Heart right ventricle (tissue), 16 donors: ENCODE data around the gene TSPAN7. TPM values are rescaled to one million over a fixed set of nuclear protein-coding genes. Genes with fewer than 3 reads are reported as not detected.

Experiments used
- ATAC-seq, 8 donors: fragments of 200-7000 bp; cut with Tn5 transposase; one replicate each; pipeline ENCODE4 v1.9.1; 2020; ENCODE audit warnings: mild to moderate bottlenecking in 8 of 8, moderate library complexity in 8 of 8, moderate number of reproducible peaks in 1 of 8
- DNase-seq, 2 donors: peaks; one replicate each; pipeline ENCODE4 v3.0.0-alpha.2; 2020
- H3K27ac ChIP-seq, 10 donors: fragments of 200-600 bp; sonication (generic) in 2 of 10; one replicate each; pipeline versions ENCODE4 v1.5.0 to v1.8.0; 2020 to 2022; ENCODE audit warnings: mild to moderate bottlenecking in 3 of 10
- H3K27me3 ChIP-seq, 7 donors: fragments of 200-600 bp; one replicate each; pipeline ENCODE4 v1.8.0; 2021 to 2022; ENCODE audit warnings: mild to moderate bottlenecking in 2 of 7
- H3K36me3 ChIP-seq, 9 donors: fragments of 200-600 bp; sonication (generic) in 1 of 9; one replicate each; pipeline versions ENCODE4 v1.5.0 to v1.8.0; 2020 to 2022; ENCODE audit warnings: mild to moderate bottlenecking in 2 of 9
- H3K4me1 ChIP-seq, 9 donors: fragments of 200-600 bp; sonication (generic) in 1 of 9; one replicate each; pipeline versions ENCODE4 v1.5.0 to v1.8.0; 2020 to 2022; ENCODE audit warnings: mild to moderate bottlenecking in 4 of 9
- H3K4me3 ChIP-seq, 10 donors: fragments of 200-600 bp; sonication (generic) in 2 of 10; one replicate each; pipeline versions ENCODE4 v1.5.0 to v1.8.0; 2020 to 2022; ENCODE audit warnings: mild to moderate bottlenecking in 7 of 10, moderate library complexity in 2 of 10
- H3K9me3 ChIP-seq, 11 donors: fragments of 200-600 bp in 10 of 11; sonication (generic) in 2 of 11; one replicate each; pipeline versions ENCODE4 v1.5.0 to v1.8.0; 2013 to 2022; ENCODE audit warnings: mild to moderate bottlenecking in 2 of 11, control low read depth in 1 of 11, moderate library complexity in 1 of 11
- WGBS, 2 donors: extraction: QIAGEN DNeasy Blood & Tissue Kit; methylation state at CpG; one replicate each; pipeline ENCODE4 v1.1.7; 2013; ENCODE audit warnings: inconsistent platforms in 1 of 2; 5-methylcytosine and 5-hydroxymethylcytosine counted together
- intact Hi-C, 10 donors: fragments of 100-400 bp; cut with DNase I; formaldehyde crosslinking; loops; one replicate each; pipeline versions ENCODE4 v1.11.1 to v1.14.2; 2022
- polyA plus RNA-seq, 2 donors: library from polyadenylated mRNA; stranded (reverse); fragments of 200-250 nt; gene quantifications; one replicate each; pipeline ENCODE4 v1.2.3, GENCODE V29; 2013
- total RNA-seq, 10 donors: library from RNA; stranded (reverse); fragmentation: NEBNext Ultra II Directional in 3 of 10; extraction: Animal tissue kit (Norgen Biotek cat#: 25700) in 3 of 10; gene quantifications; one replicate each; pipeline versions ENCODE4 v1.2.1 to v1.2.4, GENCODE V29; 2021 to 2023
- TF ChIP-seq, protein P1 (sequence below), 9 donors: fragments of 200-600 bp; sonication (generic) in 2 of 9; IDR thresholded peaks; one replicate each; pipeline versions ENCODE4 v1.5.0 to v1.8.0; 2021 to 2022; ENCODE audit warnings: antibody characterized with exemption in 9 of 9, mild to moderate bottlenecking in 5 of 9, moderate library complexity in 1 of 9
- donor health status: Arrhythmogenic right ventricular cardiomyopathy.
- donor health status: ischemic (EF 13 %, LVEDD 7.1; RV severe dilation, severe dysfunction).
- donor health status: healthy with polysubstance abuse.
- donor health status: DM: no; HTN: yes; CAD: no.
- donor health status: DM: no; HTN: no; CAD: no.
- donor health status: ischemic (EF 25% LVEDD 6.9; RV normal size, moderate dysfunction).
- donor health status: ischemic (EF 25% LVEDD 5.7; RV mildly dilated, moderate dysfunction).
- donor health status: healthy.
- donor health status: DM: yes; HTN: yes; CAD: no.
- donor health status: Ischemic cardiomyopathy.
- donor health status: ischemic (EF 35%, LVEDD 5.7; RV mildly dilated, moderate dysfunction).
- donor health status: nonischemic (EF 11% LVEDD 7.7; RV severe dilation, severe dysfunction).
- donor health status: DM: yes; HTN: yes; CAD: no.
- donor health status: PGD.
- donor health status: ischemic (EF 29% LVEDD 5.4; RV normal size, mild dysfunction).
- donor health status: nonischemic (EF 23%, LVEDD 6.1; RV moderate dilation, normal function).

Gene TSPAN7
- total and polyA plus RNA-seq, 12 donors, result 11.1 to 49.3 (median 21.0) TPM

DNA sequence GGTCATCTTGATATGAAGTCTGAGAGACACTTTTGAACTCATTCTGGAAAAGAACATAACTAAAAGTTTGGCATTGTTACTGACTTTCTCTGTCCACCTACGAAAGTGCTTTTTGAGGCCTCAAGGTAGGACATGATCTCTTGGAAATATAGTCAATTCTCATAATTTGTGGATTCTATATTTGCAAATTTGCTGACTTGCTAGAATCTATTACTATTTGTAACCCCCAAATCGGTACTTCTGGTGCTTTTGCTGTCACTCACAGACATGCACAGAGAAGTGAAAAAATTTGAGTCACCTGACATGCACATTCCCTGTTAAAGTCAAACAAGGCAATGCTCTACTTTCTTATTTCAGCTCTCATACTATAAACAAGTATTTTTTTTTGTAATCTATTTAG lies 35.6 kb downstream of the TSPAN7 start:
- TF ChIP-seq, protein P1, sequence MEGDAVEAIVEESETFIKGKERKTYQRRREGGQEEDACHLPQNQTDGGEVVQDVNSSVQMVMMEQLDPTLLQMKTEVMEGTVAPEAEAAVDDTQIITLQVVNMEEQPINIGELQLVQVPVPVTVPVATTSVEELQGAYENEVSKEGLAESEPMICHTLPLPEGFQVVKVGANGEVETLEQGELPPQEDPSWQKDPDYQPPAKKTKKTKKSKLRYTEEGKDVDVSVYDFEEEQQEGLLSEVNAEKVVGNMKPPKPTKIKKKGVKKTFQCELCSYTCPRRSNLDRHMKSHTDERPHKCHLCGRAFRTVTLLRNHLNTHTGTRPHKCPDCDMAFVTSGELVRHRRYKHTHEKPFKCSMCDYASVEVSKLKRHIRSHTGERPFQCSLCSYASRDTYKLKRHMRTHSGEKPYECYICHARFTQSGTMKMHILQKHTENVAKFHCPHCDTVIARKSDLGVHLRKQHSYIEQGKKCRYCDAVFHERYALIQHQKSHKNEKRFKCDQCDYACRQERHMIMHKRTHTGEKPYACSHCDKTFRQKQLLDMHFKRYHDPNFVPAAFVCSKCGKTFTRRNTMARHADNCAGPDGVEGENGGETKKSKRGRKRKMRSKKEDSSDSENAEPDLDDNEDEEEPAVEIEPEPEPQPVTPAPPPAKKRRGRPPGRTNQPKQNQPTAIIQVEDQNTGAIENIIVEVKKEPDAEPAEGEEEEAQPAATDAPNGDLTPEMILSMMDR (IDR thresholded peaks at IDR 0.05), result no peak
- intact Hi-C loops, result no loop called here
- peaks cover 0 to 17% (median 0%) of the 10 kb centered on the region in 9 donors for H3K4me1 ChIP-seq
- H3K4me3 ChIP-seq, result no peak overlapping the region
- ATAC-seq, result no peak
- H3K9me3 ChIP-seq, result peaks cover 0 to 10% (median 0%) of the 10 kb centered on the region in 11 donors
- WGBS, 2 donors, result 89 to 90% methylated on average over 2 of the region's 2 CpGs
- no peak overlapping the region for H3K27ac ChIP-seq
- no peaks in the 10 kb centered on the region for H3K36me3 ChIP-seq
- DNase-seq, result no peak
- peaks cover 0 to 31% (median 0%) of the 10 kb centered on the region in 7 donors for H3K27me3 ChIP-seq

DNA sequence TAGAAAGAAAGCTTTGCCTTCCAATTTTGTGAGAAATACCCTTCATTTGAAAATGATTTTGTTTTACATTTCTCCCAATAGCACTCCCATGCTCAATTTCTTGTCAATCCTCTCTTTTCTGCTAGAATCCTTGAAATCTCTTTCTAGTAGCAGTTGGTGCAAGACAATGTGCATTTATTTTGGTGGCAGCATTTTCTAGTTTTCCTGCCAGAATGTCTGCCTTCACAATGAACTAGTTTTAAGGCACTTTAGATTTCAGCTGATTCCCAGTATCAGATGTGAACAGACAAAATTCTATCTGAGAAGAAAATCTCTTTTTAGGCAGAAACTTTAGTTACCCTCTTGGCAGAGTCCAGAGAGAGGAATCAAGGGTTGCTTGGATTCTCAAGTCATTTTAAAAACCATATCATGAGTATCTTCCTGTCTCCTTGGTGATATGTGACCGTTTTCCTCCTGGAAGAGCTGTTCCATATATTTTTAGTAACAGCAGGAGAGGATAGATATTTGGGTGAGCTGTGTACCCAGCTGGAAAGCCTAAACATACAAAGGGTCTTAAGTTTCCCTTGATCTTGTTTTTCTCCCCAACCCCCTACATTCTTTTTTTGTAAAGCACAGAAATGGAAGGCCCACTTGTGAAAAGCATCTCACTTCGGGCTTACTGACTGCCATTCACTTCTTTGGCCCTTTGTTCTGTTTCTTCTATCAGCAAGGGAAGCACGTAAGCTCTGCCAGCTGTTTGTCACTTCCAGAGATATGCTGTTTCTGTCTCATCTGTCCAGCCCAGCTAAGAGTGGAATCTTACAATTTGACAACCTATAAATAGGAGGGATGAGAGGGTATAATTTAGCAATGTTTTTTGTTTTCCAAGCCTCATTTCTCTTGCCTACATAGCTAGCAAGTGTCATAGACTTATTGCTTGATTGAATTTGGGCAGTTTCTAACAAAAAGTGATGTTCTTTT lies 38.7 kb downstream of the TSPAN7 start:
- TF ChIP-seq, protein P1 (IDR thresholded peaks at IDR 0.05), result no peak
- DNase-seq (no peak), ATAC-seq (peak in 2 of 8 donors; percentile 22 to 52)
- Histone ChIP-seq H3K27me3 (peaks cover 0 to 31% (median 0%) of the 10 kb centered on the region in 7 donors), H3K9me3 (no peaks in the 10 kb centered on the region), H3K27ac (peak overlapping the region in 1 of 10 donors; percentile 34), H3K4me3 (no peak overlapping the region), H3K36me3 (no peaks in the 10 kb centered on the region), H3K4me1 (peaks cover 0 to 17% (median 0%) of the 10 kb centered on the region in 9 donors)
- 3 to 10% methylated on average over 3 of the region's 3 CpGs for WGBS, 2 donors
- intact Hi-C loops, result no loop called here

DNA sequence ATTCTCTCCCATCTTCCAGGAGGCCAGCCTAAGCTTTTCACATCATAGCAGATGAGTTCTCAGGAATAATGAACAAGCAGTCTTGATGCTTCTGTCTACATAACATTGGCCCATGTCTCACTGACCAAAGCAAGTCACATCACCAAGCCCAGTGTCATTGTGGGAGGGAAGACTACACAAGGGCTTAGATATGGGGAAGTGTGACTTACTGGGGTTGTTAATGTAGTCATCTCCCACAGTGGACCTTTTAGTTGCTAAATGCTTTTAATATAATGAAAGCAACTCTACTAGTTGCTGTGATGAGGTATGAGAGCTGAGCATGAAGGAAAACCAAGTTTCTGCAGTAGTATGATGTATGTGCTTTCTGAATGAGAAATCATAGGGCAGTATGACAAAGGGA lies 40.5 kb downstream of the TSPAN7 start:
- peaks cover 0 to 27% (median 0%) of the 10 kb centered on the region in 7 donors for H3K27me3 ChIP-seq
- H3K27ac ChIP-seq, result no peak overlapping the region
- H3K4me1 ChIP-seq, result peaks cover 0 to 17% (median 0%) of the 10 kb centered on the region in 9 donors
- intact Hi-C loops, result no loop called here
- no peaks in the 10 kb centered on the region for H3K36me3 ChIP-seq
- TF ChIP-seq, protein P1 (IDR thresholded peaks at IDR 0.05), result no peak
- no peaks in the 10 kb centered on the region for H3K9me3 ChIP-seq
- DNase-seq (no peak), ATAC-seq (no peak)
- H3K4me3 ChIP-seq, result no peak overlapping the region

DNA sequence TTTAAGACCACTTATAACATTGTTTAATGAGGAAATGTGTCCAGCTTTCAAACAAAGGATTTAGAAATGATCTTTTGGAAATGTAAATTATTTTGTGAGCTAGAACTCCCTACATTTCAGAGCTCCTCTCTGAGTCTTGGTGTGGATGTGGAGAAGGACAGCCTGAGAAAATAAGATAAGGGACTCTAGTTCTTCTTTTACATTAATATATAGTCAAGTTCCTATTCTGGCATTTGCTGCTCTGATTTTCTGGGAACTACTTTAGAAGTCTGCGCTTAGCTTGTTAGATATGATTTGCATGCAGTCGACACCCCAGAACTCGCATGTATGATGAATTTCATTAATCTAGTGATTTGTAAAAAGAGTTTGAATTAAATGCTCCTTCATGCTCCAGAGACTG lies 45.5 kb downstream of the TSPAN7 start:
- Histone ChIP-seq H3K27me3 (peaks cover 0 to 14% (median 0%) of the 10 kb centered on the region in 7 donors), H3K36me3 (no peaks in the 10 kb centered on the region), H3K4me1 (peaks cover 0 to 4% (median 0%) of the 10 kb centered on the region in 9 donors), H3K27ac (no peak overlapping the region), H3K4me3 (no peak overlapping the region), H3K9me3 (no peaks in the 10 kb centered on the region)
- intact Hi-C loops, result no loop called here
- ATAC-seq (no peak), DNase-seq (no peak)
- TF ChIP-seq, protein P1 (IDR thresholded peaks at IDR 0.05), result no peak
- WGBS, 2 donors, result 84 to 96% methylated on average over 3 of the region's 3 CpGs
